Neutrophil (primary cell): Measurements from ENCODE around the gene KANK2.

ENCODE experiments used
- H3K27ac ChIP-seq: fragments of 200-600 bp; sonication (generic); 2 replicates; pipeline ENCODE4 v1.5.1; 2016; ENCODE audit warnings: mild to moderate bottlenecking, moderate library complexity
- H3K27me3 ChIP-seq: fragments of 200-600 bp; sonication (generic); 2 replicates; pipeline ENCODE4 v1.6.0; 2016; ENCODE audit warnings: mild to moderate bottlenecking
- H3K36me3 ChIP-seq: fragments of 200-600 bp; sonication (generic); 2 replicates; pipeline ENCODE4 v1.5.1; 2017
- H3K4me1 ChIP-seq, 2 experiments: fragments of 200-600 bp in 1 of 2; sonication (generic) in 1 of 2; 1 replicate in 1 of 2; 2 replicates in 1 of 2; pipeline versions ENCODE4 v1.5.1 to v1.6.1; 2013 to 2016; ENCODE audit warnings: low read depth in 1 of 2, low read length in 1 of 2, mild to moderate bottlenecking in 1 of 2, moderate library complexity in 1 of 2; ENCODE audit not compliant: control insufficient read depth in 1 of 2, insufficient read depth in 1 of 2
- H3K4me3 ChIP-seq, 2 experiments: fragments of 200-600 bp in 1 of 2; sonication (generic) in 1 of 2; 1 replicate in 1 of 2; 2 replicates in 1 of 2; pipeline ENCODE4 v1.5.1; 2013 to 2016; ENCODE audit warnings: low read depth in 1 of 2, low read length in 1 of 2, mild to moderate bottlenecking in 1 of 2, moderate library complexity in 1 of 2
- H3K9me3 ChIP-seq: fragments of 200-600 bp; sonication (generic); 2 replicates; pipeline ENCODE4 v1.5.1; 2016
- TF ChIP-seq, protein P1 (sequence below): fragments of 200-600 bp; sonication (generic); IDR thresholded peaks from 2 replicates; pipeline ENCODE4 v1.5.1; 2016; ENCODE audit warnings: antibody characterized with exemption

KANK2 gene

DNA sequence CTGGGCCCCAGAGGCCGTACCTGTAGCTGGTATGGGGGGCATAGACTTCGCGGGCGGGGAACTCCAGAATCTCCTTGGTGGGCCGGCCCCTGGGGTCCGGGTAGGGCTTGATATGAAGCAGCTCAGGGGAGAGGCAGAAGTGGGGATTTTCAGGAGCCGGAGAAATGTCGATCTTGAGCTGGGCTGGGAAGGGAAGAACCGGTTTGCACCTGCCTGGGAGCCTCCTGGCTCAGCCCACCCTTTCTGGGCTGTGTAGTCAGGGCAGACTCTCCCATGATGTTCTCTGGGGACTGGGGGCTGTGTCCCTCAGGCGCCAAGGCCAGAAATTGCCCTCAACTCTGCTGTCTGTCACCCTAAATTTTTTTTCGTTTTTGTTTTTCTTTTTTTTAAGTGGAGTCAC is 44.7 kb upstream of the KANK2 start:
- H3K9me3 ChIP-seq, result no peaks in the 10 kb centered on the region
- H3K4me3 ChIP-seq, result no peak overlapping the region
- no peak overlapping the region for H3K27ac ChIP-seq
- H3K36me3 ChIP-seq, result no peaks in the 10 kb centered on the region
- peaks cover 3 to 4% of the 10 kb centered on the region in 2 experiments for H3K4me1 ChIP-seq
- H3K27me3 ChIP-seq, result peaks cover 18% of the 10 kb centered on the region
- TF ChIP-seq, protein P1, sequence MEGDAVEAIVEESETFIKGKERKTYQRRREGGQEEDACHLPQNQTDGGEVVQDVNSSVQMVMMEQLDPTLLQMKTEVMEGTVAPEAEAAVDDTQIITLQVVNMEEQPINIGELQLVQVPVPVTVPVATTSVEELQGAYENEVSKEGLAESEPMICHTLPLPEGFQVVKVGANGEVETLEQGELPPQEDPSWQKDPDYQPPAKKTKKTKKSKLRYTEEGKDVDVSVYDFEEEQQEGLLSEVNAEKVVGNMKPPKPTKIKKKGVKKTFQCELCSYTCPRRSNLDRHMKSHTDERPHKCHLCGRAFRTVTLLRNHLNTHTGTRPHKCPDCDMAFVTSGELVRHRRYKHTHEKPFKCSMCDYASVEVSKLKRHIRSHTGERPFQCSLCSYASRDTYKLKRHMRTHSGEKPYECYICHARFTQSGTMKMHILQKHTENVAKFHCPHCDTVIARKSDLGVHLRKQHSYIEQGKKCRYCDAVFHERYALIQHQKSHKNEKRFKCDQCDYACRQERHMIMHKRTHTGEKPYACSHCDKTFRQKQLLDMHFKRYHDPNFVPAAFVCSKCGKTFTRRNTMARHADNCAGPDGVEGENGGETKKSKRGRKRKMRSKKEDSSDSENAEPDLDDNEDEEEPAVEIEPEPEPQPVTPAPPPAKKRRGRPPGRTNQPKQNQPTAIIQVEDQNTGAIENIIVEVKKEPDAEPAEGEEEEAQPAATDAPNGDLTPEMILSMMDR, result no peak

DNA sequence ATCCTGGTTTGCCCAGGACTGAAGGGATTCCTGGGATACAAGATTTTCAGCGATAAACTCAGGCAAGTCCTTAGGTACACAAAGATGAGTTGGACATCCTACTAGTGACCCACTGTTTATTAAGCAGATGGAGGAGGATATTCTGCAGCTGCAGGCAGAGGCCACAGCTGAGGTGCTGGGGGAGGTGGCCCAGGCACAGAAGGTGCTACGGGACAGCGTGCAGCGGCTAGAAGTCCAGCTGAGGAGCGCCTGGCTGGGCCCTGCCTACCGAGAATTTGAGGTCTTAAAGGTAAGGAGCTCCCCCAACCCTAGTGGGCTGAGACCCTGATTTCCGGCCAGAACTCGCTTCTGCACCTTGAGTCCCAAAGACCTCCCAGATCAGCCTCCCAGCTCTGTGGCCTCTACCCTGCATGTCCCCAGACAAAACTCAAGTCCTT is 42.7 kb upstream of the KANK2 start:
- Histone ChIP-seq H3K9me3 (no peaks in the 10 kb centered on the region), H3K4me3 (no peak overlapping the region), H3K27me3 (peaks cover 18% of the 10 kb centered on the region), H3K27ac (no peak overlapping the region), H3K36me3 (no peaks in the 10 kb centered on the region), H3K4me1 (peaks cover 3 to 4% of the 10 kb centered on the region in 2 experiments)
- TF ChIP-seq, protein P1, result no peak

DNA sequence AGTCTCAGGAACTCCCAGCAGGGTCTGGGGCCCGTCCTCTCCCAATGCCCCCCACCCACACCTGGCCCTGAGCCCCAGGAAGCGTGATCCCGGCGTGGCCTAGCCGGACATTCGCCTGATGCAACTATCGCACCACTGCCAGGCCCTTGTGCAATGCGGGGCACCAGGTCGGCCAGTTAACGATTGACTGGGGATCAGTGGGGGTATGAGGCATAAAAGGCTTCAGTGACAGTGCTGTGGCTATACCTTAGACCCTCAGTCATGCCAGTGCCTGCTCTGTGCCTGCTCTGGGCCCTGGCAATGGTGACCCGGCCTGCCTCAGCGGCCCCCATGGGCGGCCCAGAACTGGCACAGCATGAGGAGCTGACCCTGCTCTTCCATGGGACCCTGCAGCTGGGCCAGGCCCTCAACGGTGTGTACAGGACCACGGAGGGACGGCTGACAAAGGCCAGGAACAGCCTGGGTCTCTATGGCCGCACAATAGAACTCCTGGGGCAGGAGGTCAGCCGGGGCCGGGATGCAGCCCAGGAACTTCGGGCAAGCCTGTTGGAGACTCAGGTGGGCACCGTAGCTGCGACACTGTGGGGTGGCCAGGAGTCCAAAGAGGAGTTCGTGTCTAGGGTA is 42.1 kb upstream of the KANK2 start, which contains the start of gene ANGPTL8:
TSS of gene ANGPTL8 (plus strand) at position 243 of the 624 bp plus-strand sequence. CDS start at position 262, 19 bp downstream.
- Histone ChIP-seq H3K4me3 (no peak within 1 kb of the TSS), H3K9me3 (no peaks in the 10 kb centered on the region), H3K27me3 (peaks cover 18% of the 10 kb centered on the region), H3K27ac (no peak within 1 kb of the TSS), H3K36me3 (no peaks in the 10 kb centered on the region), H3K4me1 (peaks cover 3 to 4% of the 10 kb centered on the region in 2 experiments)
- TF ChIP-seq, protein P1, result no peak

DNA sequence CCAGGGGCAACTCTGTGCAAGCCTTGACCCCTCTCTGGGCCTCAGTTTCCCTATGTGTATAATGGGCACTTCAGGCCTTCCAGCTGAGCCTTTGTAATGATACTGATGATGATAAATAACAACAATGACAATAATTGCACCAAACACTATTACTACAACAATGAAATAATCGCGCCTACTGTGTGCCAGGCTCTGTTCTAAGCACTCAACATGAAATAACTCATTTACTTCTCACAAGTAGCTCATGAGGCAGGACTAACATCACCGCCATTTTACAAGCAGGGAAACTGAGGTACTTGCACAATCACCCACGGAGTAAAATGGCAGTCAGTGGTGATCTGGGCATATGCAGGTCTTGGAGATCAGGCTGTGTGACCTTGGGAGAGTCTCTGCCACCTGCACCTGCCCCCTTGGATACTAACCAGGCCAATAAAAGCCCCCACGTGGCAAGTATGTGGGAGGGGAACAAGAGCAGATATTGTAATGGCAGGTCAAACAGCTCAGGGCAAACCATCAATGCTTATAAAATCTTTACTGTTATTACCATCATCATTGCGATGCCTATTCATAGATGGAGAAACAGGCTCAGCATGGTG is 41.5 kb upstream of the KANK2 start:
- no peaks in the 10 kb centered on the region for H3K36me3 ChIP-seq
- TF ChIP-seq, protein P1, result no peak
- peaks cover 16% of the 10 kb centered on the region for H3K27me3 ChIP-seq
- H3K27ac ChIP-seq, result no peak overlapping the region
- peaks cover 3 to 4% of the 10 kb centered on the region in 2 experiments for H3K4me1 ChIP-seq
- H3K4me3 ChIP-seq, result no peak overlapping the region
- H3K9me3 ChIP-seq, result no peaks in the 10 kb centered on the region

DNA sequence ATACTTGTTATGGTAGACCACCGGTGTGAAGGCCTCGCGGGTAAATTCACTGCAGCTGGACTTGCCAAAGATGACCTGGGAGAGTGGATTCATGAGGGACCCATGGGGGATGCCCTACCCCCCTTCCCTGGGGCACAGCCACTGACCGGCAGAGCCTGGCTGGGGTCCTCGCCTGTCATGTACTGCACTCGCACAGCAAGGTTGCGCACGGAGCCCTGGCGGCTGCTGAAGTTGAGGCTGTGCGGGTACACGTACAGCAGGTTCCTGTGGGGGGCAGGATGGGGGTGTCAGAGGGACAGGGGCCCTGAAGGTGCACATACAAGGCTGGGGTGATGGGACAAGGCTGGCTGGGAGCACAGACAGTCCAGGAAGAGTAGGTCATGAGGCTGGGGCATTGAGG is 40.7 kb upstream of the KANK2 start:
- Histone ChIP-seq H3K27me3 (peaks cover 8% of the 10 kb centered on the region), H3K27ac (no peak overlapping the region), H3K4me1 (no peaks in the 10 kb centered on the region), H3K36me3 (no peaks in the 10 kb centered on the region), H3K9me3 (no peaks in the 10 kb centered on the region), H3K4me3 (no peak overlapping the region)
- TF ChIP-seq, protein P1, result no peak
